GM23338 (cell line): ENCODE results near the gene SYT6. TPM values are rescaled to one million over a fixed set of nuclear protein-coding genes. Genes with fewer than 3 reads are reported as not detected.

Experiments
- ATAC-seq: fragments of 200-7000 bp; cut with Tn5 transposase; 3 replicates; pipeline ENCODE4 v1.9.1; 2020
- DNase-seq: peaks from one replicate; pipeline ENCODE4 v3.0.0-alpha.2; 2015; ENCODE audit warnings: low spot score
- H2AFZ ChIP-seq: fragments of 200-600 bp; sonication (generic); 2 replicates; pipeline ENCODE4 v1.8.0; 2016; ENCODE audit warnings: antibody characterized with exemption, mild to moderate bottlenecking, moderate library complexity
- H3F3A ChIP-seq: fragments of 200-600 bp; sonication (generic); replicated peaks from 2 replicates; pipeline ENCODE4 v1.8.0; 2017; ENCODE audit warnings: antibody characterized with exemption, mixed run types, low read depth
- H3K27ac ChIP-seq: fragments of 200-600 bp; sonication (generic); 2 replicates; pipeline ENCODE4 v1.6.1; 2016; ENCODE audit warnings: low read depth
- H3K27me3 ChIP-seq: fragments of 200-600 bp; sonication (generic); 2 replicates; pipeline ENCODE4 v1.8.0; 2016; ENCODE audit warnings: mild to moderate bottlenecking, mixed run types, moderate library complexity; ENCODE audit not compliant: insufficient read depth
- H3K36me3 ChIP-seq: fragments of 200-600 bp; sonication (generic); 2 replicates; pipeline ENCODE4 v1.8.0; 2016; ENCODE audit warnings: mild to moderate bottlenecking; ENCODE audit not compliant: insufficient read depth
- H3K4me1 ChIP-seq: fragments of 200-600 bp; sonication (generic); 2 replicates; pipeline ENCODE4 v1.8.0; 2016; ENCODE audit warnings: mild to moderate bottlenecking, moderate library complexity; ENCODE audit not compliant: insufficient read depth
- H3K4me2 ChIP-seq: fragments of 200-600 bp; sonication (generic); 2 replicates; pipeline ENCODE4 v1.7.1; 2017; ENCODE audit warnings: mixed run types
- H3K4me3 ChIP-seq: fragments of 200-600 bp; sonication (generic); 2 replicates; pipeline ENCODE4 v1.6.1; 2016; ENCODE audit warnings: mixed run types
- H3K79me2 ChIP-seq: fragments of 200-600 bp; sonication (generic); replicated peaks from 2 replicates; pipeline ENCODE4 v1.8.0; 2017; ENCODE audit warnings: mild to moderate bottlenecking; ENCODE audit not compliant: insufficient read depth
- H3K9me2 ChIP-seq: fragments of 200-600 bp; sonication (generic); 2 replicates; pipeline ENCODE4 v1.8.0; 2017; ENCODE audit not compliant: insufficient read depth
- H4K20me1 ChIP-seq: fragments of 200-600 bp; sonication (generic); replicated peaks from 2 replicates; pipeline ENCODE4 v1.8.0; 2017; ENCODE audit warnings: mild to moderate bottlenecking; ENCODE audit not compliant: insufficient read depth
- H3K27ac Mint-ChIP-seq: 2 replicates; pipeline ENCODE4 v1.8.0; 2020; ENCODE audit warnings: inconsistent platforms, mild to moderate bottlenecking, moderate library complexity, mixed read lengths
- H3K27me3 Mint-ChIP-seq: 3 replicates; pipeline ENCODE4 v1.8.0; 2022; ENCODE audit warnings: low read depth, mild to moderate bottlenecking, moderate library complexity, mixed read lengths, inconsistent platforms; ENCODE audit not compliant: insufficient read depth, poor library complexity
- H3K36me3 Mint-ChIP-seq: 3 replicates; pipeline ENCODE4 v1.8.0; 2021; ENCODE audit warnings: low read depth, mild to moderate bottlenecking, inconsistent platforms, moderate library complexity, mixed read lengths
- H3K4me1 Mint-ChIP-seq: 3 replicates; pipeline ENCODE4 v1.8.0; 2020; ENCODE audit warnings: mild to moderate bottlenecking, inconsistent platforms, mixed read lengths
- H3K4me3 Mint-ChIP-seq: 3 replicates; pipeline ENCODE4 v1.8.0; 2021; ENCODE audit warnings: moderate library complexity, mild to moderate bottlenecking, inconsistent platforms, mixed read lengths
- H3K9me3 Mint-ChIP-seq: 3 replicates; pipeline ENCODE4 v1.8.0; 2020; ENCODE audit warnings: moderate library complexity, mild to moderate bottlenecking, inconsistent platforms, mixed read lengths
- CREB1 ChIP-seq: fragments of 250-450 bp; sonication (Bioruptor Pico); IDR thresholded peaks from 2 replicates; pipeline ENCODE4 v1.5.0; 2020; ENCODE audit warnings: low read depth, mild to moderate bottlenecking, moderate library complexity
- CTCF ChIP-seq, 2 experiments: fragments of 200-600 bp in 1 of 2; sonication (generic) in 1 of 2; conservative IDR thresholded peaks; 2 replicates each; pipeline versions ENCODE4 v1.5.1 to v1.6.1; 2016 to 2017; ENCODE audit warnings: antibody characterized with exemption in 2 of 2, low read depth in 2 of 2, mild to moderate bottlenecking in 2 of 2, moderate library complexity in 1 of 2
- EZH2 ChIP-seq: fragments of 200-600 bp; sonication (generic); IDR thresholded peaks from one replicate; pipeline ENCODE4 v1.8.0; 2017; ENCODE audit warnings: antibody characterized with exemption, mild to moderate bottlenecking, low read depth; ENCODE audit not compliant: unreplicated experiment
- EZH2phosphoT487 ChIP-seq: fragments of 200-600 bp; sonication (generic); IDR thresholded peaks from one replicate; pipeline ENCODE4 v1.8.1; 2018; ENCODE audit warnings: antibody characterized with exemption; ENCODE audit not compliant: unreplicated experiment
- JUNB ChIP-seq: IDR thresholded peaks from one replicate; pipeline ENCODE4 v1.6.1; 2016; ENCODE audit warnings: antibody characterized with exemption; ENCODE audit not compliant: unreplicated experiment
- NANOG ChIP-seq: IDR thresholded peaks from 2 replicates; pipeline ENCODE4 v1.6.1; 2016; ENCODE audit warnings: antibody characterized with exemption, borderline replicate concordance
- POLR2AphosphoS5 ChIP-seq: IDR thresholded peaks from 2 replicates; pipeline ENCODE4 v1.6.1; 2016; ENCODE audit warnings: antibody characterized with exemption, low read depth
- REST ChIP-seq: IDR thresholded peaks from one replicate; pipeline ENCODE4 v1.6.1; 2018; ENCODE audit warnings: antibody characterized with exemption; ENCODE audit not compliant: unreplicated experiment
- STAT1 ChIP-seq: IDR thresholded peaks from one replicate; pipeline ENCODE4 v1.6.1; 2016; ENCODE audit warnings: antibody characterized with exemption; ENCODE audit not compliant: unreplicated experiment
- ZNF114 ChIP-seq: fragments of 250-450 bp; sonication (Bioruptor Pico); IDR thresholded peaks from 2 replicates; pipeline ENCODE4 v1.5.0; 2020; ENCODE audit warnings: mild to moderate bottlenecking, moderate library complexity
- ZNF331 ChIP-seq: fragments of 250-450 bp; sonication (Bioruptor Pico); IDR thresholded peaks from 2 replicates; pipeline ENCODE4 v1.5.0; 2020; ENCODE audit warnings: low read depth, mild to moderate bottlenecking, moderate library complexity
- ZNF462 ChIP-seq: fragments of 250-450 bp; sonication (Bioruptor Pico); IDR thresholded peaks from 2 replicates; pipeline ENCODE4 v1.5.0; 2020; ENCODE audit warnings: mild to moderate bottlenecking, moderate library complexity
- polyA plus RNA-seq: library from polyadenylated mRNA; unstranded; fragments of >200 nt; fragmentation: Nextera tagmentation; extraction: Ambion mirVana; gene quantifications from 2 replicates; pipeline ENCODE4 v1.2.1, GENCODE V29; 2016
- total RNA-seq: library from RNA; depleted of rRNA; stranded (reverse); fragments of >200 nt; shearing (Covaris generic); gene quantifications from 2 replicates; pipeline ENCODE4 v1.2.3, GENCODE V29; 2014
- TF ChIP-seq, protein P1 (sequence below): IDR thresholded peaks from 2 replicates; pipeline ENCODE4 v1.6.1; 2016; ENCODE audit warnings: antibody characterized with exemption

Gene SYT6
- total and polyA plus RNA-seq, 2 experiments from 2014 or later, result 31.2 to 42.6 TPM

DNA sequence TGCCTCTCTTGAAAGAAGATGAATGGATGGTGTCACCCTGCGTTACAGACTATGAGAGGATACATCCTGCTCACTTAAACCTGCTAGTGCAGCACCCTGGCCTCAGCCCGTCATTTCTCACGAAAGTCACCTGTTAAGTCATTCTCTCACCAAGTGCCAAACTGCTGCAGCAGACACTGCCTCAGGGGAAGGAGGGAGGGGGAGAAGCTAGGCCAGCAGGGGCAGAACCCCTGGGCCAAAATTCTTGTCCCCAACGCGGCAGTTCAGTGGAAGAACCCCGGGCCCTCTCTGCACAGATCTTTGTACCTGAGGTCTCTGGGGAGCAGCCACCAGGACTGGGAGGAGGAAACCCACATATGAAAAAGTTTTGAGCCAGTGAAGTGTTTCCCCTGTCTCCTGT, 37.6 kb downstream of the SYT6 start:
- no peak overlapping the region for H3K27ac ChIP-seq
- peaks cover 57% of the 10 kb centered on the region for H3K4me1 Mint-ChIP-seq
- peaks cover 21% of the 10 kb centered on the region; the same call in 1 of the 2 replicates for H3K9me2 ChIP-seq
- no peaks in the 10 kb centered on the region for H4K20me1 ChIP-seq
- peaks cover 20% of the 10 kb centered on the region for H3K36me3 ChIP-seq
- DNase-seq (no peak), ATAC-seq (no peak)
- no peak overlapping the region for H3K4me2 ChIP-seq
- peaks cover 66% of the 10 kb centered on the region for H3K36me3 Mint-ChIP-seq
- no peaks in the 10 kb centered on the region; the same call in 2 of the 3 replicates for H3K9me3 Mint-ChIP-seq
- no peaks in the 10 kb centered on the region for H3K27me3 ChIP-seq
- no peak overlapping the region for H3K4me3 Mint-ChIP-seq
- H2AFZ ChIP-seq, result no peak overlapping the region
- peaks cover 21% of the 10 kb centered on the region; the same call in 1 of the 2 replicates for H3F3A ChIP-seq
- no peak overlapping the region for H3K4me3 ChIP-seq
- peaks cover 40% of the 10 kb centered on the region for H3K4me1 ChIP-seq
- TF ChIP-seq REST (no peak), EZH2phosphoT487 (no peak), STAT1 (no peak), JUNB (no peak), CREB1 (CRISPR knock-in tag) (no peak), ZNF114 (no peak), ZNF331 (CRISPR knock-in tag) (no peak), CTCF (conservative IDR thresholded peaks at IDR 0.05; ENCODE audit: low read depth in 2 of 2) (no peak), NANOG (no peak), EZH2 (no peak), ZNF462 (CRISPR knock-in tag) (no peak), POLR2AphosphoS5 (no peak)
- TF ChIP-seq, protein P1, sequence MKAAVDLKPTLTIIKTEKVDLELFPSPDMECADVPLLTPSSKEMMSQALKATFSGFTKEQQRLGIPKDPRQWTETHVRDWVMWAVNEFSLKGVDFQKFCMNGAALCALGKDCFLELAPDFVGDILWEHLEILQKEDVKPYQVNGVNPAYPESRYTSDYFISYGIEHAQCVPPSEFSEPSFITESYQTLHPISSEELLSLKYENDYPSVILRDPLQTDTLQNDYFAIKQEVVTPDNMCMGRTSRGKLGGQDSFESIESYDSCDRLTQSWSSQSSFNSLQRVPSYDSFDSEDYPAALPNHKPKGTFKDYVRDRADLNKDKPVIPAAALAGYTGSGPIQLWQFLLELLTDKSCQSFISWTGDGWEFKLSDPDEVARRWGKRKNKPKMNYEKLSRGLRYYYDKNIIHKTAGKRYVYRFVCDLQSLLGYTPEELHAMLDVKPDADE, result no peak
- H3K27ac Mint-ChIP-seq, result no peak overlapping the region
- H3K27me3 Mint-ChIP-seq, result peaks cover 38% of the 10 kb centered on the region
- H3K79me2 ChIP-seq, result no peaks in the 10 kb centered on the region
